Endothelial cell of umbilical vein (primary cell): ENCODE results near the gene DLG1.

Experiments used
- EZH2 ChIP-seq: IDR thresholded peaks from 2 replicates; pipeline ENCODE4 v1.6.1; 2012; ENCODE audit warnings: borderline replicate concordance, low read depth, mild to moderate bottlenecking, moderate library complexity, low read length, inconsistent platforms; ENCODE audit not compliant: severe bottlenecking
- GATA2 ChIP-seq: IDR thresholded peaks from 2 replicates; pipeline ENCODE4 v1.7.0; 2011; ENCODE audit warnings: low read depth, mild to moderate bottlenecking, moderate library complexity, mixed read lengths, low read length; ENCODE audit not compliant: insufficient read length, insufficient read depth
- MYC ChIP-seq: IDR thresholded peaks from one replicate; pipeline ENCODE4 v1.6.1; 2011; ENCODE audit warnings: mild to moderate bottlenecking, low read depth, low read length
- POLR2A ChIP-seq: IDR thresholded peaks from 2 replicates; pipeline ENCODE4 v1.6.1; 2012; ENCODE audit warnings: low read depth, mild to moderate bottlenecking, control low read depth, low read length
- TF ChIP-seq, protein P1 (sequence below), 2 donors: IDR thresholded peaks; 1 replicate in 1 of 2; 2 replicates in 1 of 2; pipeline ENCODE4 v1.5.1; 2011; ENCODE audit warnings: low read length in 2 of 2, mild to moderate bottlenecking in 2 of 2, moderate library complexity in 2 of 2, control low read depth in 1 of 2, inconsistent platforms in 1 of 2, low read depth in 1 of 2; ENCODE audit not compliant: insufficient read depth in 1 of 2; ENCODE audit errors: extremely low read depth in 1 of 2

- no peak for TF ChIP-seq MYC
- TF ChIP-seq, protein P1, sequence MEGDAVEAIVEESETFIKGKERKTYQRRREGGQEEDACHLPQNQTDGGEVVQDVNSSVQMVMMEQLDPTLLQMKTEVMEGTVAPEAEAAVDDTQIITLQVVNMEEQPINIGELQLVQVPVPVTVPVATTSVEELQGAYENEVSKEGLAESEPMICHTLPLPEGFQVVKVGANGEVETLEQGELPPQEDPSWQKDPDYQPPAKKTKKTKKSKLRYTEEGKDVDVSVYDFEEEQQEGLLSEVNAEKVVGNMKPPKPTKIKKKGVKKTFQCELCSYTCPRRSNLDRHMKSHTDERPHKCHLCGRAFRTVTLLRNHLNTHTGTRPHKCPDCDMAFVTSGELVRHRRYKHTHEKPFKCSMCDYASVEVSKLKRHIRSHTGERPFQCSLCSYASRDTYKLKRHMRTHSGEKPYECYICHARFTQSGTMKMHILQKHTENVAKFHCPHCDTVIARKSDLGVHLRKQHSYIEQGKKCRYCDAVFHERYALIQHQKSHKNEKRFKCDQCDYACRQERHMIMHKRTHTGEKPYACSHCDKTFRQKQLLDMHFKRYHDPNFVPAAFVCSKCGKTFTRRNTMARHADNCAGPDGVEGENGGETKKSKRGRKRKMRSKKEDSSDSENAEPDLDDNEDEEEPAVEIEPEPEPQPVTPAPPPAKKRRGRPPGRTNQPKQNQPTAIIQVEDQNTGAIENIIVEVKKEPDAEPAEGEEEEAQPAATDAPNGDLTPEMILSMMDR (IDR thresholded peaks at IDR 0.05; ENCODE audit: extremely low read depth in 1 of 2, insufficient read depth in 1 of 2, low read depth in 1 of 2, low read length in 2 of 2) = no peak
- TF ChIP-seq POLR2A = no peak
- no peak for TF ChIP-seq GATA2
- TF ChIP-seq EZH2 = no peak
Measured at GRCh38 chr3:197237897-197238296, 60.5 kb downstream of the DLG1 start.
